Pulmonary artery endothelial cell (primary cell): Measurements from ENCODE around the gene PRRT3. TPM values are rescaled to one million over a fixed set of nuclear protein-coding genes. Genes with fewer than 3 reads are reported as not detected.
"Not testable (repeated sequence)": the region's sequence is repeated elsewhere in the genome, so short reads cannot be mapped to it uniquely, and the experiment has no call there.

Experiments
- DNase-seq: peaks from one replicate; pipeline ENCODE4 v3.0.0-alpha.2; 2011; ENCODE audit warnings: low read depth, low spot score
- total RNA-seq: library from RNA; depleted of rRNA; stranded (reverse); fragments of >200 nt; gene quantifications from 2 replicates; pipeline ENCODE4 v1.2.3, GENCODE V29; 2014

Gene PRRT3
- total RNA-seq, 1 donor from 2014 or later, result 1.1 TPM

DNA sequence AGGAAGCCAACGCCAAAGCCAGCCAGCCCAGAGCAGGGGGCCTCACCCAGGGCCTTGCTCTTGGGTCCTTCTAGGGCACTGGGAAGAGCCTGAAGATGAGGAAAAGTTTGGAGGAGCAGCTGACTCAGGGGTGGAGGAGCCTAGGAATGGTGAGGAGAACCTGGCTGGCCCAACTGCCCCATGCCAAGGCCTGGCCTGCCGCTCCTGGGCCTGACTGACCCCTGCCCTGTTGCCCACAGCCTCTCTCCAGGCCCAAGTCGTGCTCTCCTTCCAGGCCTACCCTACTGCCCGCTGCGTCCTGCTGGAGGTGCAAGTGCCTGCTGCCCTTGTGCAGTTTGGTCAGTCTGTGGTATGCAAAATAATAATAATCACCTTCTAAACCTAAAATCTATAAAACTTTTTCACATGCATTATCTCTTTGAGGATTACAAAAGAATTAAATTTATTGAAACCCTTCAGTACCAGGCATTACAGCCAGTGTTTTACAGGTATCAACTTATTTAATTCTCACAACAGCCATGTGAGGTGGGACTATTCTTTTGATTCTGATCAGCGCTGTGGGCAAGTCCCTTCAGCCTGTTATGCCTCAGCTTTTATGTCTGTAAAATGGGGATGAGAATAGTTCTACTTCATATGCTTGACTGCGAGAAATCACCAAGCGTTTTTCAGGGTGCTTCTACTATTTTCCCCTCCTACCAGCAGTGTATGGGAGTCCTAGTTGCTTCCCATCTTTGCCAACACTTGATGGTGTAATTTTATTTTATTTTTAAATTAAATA is 33.8 kb downstream of the PRRT3 start:
- no peak for DNase-seq

GRCh38 chr3:9917820-9918219 is 34.4 kb downstream of the PRRT3 start:
- no peak for DNase-seq

GRCh38 chr3:9916734-9917680 is 35.2 kb downstream of the PRRT3 start, which contains the start of gene IL17RC:
IL17RC (plus strand) TSS chr3:9917098; CDS start chr3:9917316, 218 bp downstream.
- no peak for DNase-seq

GRCh38 chr3:9916346-9916733 is 35.9 kb downstream of the PRRT3 start:
- no peak for DNase-seq

DNA sequence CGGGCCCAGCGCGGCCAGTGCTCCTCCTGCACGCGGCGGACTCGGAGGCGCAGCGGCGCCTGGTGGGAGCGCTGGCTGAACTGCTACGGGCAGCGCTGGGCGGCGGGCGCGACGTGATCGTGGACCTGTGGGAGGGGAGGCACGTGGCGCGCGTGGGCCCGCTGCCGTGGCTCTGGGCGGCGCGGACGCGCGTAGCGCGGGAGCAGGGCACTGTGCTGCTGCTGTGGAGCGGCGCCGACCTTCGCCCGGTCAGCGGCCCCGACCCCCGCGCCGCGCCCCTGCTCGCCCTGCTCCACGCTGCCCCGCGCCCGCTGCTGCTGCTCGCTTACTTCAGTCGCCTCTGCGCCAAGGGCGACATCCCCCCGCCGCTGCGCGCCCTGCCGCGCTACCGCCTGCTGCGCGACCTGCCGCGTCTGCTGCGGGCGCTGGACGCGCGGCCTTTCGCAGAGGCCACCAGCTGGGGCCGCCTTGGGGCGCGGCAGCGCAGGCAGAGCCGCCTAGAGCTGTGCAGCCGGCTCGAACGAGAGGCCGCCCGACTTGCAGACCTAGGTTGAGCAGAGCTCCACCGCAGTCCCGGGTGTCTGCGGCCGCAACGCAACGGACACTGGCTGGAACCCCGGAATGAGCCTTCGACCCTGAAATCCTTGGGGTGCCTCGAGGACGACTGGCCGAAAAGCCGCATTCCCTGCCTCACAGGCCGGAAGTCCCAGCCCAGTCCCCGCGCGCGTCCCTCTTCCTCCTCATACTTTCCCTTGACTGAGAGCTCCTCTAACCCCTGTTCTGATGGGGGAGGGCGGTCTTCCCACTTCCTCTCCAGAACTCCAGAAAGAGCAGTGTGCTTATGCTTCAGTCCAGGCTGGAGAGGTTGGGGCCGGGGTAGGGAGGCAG is 36.7 kb downstream of the PRRT3 start:
- no peak for DNase-seq

GRCh38 chr3:9914559-9915253 is 37.5 kb downstream of the PRRT3 start:
- no peak for DNase-seq

DNA sequence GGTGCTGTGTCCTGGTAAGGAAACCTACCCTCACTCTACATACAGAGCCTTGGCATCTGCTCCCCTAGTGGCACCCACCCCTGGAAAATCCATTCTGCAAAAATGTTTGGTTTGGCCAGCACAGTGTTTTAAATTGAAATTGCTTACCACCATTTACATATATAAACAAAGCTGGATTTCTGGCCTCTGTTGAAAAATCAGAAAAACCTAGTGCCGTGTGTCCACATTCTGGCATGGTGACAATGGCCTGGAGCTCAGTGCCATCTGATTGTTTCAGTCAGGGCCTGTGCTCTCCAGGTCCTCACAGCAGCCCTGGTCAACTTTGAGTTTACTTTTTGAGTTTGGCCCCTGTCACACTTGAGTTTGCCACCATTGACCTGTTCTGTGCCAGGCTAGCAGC is 38.2 kb downstream of the PRRT3 start:
- DNase-seq, result no peak

DNA sequence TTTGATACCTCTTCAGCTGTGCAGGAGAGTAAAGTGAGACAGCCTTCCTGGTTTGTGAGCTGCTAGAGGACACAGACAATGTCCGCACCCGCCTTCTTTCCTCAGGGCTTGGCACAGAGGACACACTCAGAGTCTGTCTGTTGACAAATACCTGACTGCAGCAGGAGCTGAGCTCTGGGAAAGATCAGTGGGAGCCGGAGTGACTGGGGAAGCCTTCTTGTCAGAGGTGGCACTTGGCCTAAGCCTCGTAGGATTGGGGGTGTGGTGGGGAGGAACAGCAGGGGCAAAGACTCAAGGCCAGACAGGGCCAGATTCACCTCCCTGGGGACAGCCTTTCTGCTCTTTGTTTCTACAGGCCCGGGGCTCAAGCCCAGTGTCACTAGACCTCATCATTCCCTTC is 38.6 kb downstream of the PRRT3 start:
- DNase-seq, result no peak

- no peak for DNase-seq
Measured at GRCh38 chr3:9912294-9912935, 39.8 kb downstream of the PRRT3 start.

DNA sequence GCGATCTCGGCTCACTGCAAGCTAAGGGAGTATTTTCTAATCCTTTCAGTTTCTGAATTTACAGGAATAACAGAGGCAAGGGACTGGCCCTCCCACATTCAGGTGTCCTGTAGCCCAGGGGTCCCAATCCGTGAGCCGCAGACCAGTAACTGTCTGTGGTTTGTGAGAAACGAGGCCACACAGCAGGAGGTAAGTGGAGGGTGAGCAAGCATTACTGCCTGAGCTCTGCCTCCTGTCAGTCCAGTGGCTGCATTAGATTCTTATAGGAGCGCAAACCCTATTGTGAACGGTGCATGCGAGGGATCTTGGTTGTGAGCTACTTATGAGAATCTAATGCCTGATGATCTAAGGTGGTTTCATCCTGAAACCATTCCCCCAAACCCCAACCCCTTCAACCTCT is 40.3 kb downstream of the PRRT3 start:
- DNase-seq, result no peak

DNA sequence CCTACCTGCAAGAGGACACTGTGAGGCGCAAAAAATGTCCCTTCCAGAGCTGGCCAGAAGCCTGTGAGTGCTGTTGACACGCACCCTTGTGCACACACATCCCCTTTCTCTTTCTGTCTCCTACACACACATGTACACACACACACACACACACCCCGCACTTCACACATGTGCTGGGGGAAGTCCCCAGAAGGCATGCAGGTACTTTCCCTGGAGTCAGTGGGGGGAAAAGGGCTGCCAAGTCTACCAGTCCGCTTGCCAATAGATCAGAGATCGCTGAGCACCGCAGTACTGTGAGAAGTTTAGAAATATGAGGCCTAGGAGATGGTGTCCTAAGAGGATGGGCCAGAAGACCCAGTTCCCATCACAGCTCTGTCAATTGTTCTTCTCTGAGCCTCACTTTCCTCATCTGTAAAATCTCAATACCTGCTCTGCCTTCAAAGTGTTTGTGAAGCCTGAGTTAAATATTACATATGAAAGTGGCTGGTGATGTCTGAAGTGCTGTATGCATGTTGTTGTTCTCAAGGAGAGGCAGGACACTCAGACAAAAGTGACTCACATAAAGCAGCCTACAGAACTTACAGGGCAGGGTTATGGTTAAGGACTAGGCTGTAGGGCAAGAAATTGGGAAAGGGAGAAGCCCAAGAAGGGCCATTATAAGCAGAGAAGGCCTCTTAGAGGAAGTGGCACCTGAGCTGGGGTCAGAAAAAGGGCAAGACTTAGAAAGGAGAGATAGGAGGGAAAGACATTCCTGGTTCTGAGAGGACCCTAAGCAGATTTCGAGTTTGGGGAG is 42.8 kb downstream of the PRRT3 start:
- no peak for DNase-seq

GRCh38 chr3:9908286-9908685 is 43.9 kb downstream of the PRRT3 start:
- DNase-seq, result no peak

DNA sequence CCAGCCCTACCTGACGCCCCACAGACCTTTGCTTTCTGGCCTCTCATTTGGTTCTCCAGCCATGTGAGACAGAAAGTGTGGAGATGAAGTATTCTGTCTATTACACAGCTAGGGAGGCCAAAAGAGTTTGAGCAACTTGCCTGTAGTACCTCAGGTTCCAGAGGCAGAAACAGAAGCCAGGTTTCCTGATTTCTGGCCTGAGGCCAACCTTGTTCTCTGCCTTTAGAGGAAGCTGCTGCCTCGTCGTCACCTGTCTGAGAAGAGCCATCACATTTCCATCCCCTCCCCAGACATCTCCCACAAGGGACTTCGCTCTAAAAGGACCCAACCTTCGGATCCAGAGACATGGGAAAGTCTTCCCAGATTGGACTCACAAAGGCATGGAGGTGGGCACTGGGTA is 45.7 kb downstream of the PRRT3 start:
- DNase-seq, result no peak

GRCh38 chr3:9903904-9904303 is 48.3 kb downstream of the PRRT3 start:
- no peak for DNase-seq

- DNase-seq, result no peak
Measured at GRCh38 chr3:9903238-9903624, 49.0 kb downstream of the PRRT3 start.

- no peak for DNase-seq
Measured at GRCh38 chr3:9902372-9903237, 49.6 kb downstream of the PRRT3 start, which contains the start of gene IL17RE. IL17RE (plus strand) TSS chr3:9902848; CDS start chr3:9902933, 85 bp downstream.

- no peak for DNase-seq
Measured at GRCh38 chr3:9901967-9902366, 50.2 kb downstream of the PRRT3 start.

DNA sequence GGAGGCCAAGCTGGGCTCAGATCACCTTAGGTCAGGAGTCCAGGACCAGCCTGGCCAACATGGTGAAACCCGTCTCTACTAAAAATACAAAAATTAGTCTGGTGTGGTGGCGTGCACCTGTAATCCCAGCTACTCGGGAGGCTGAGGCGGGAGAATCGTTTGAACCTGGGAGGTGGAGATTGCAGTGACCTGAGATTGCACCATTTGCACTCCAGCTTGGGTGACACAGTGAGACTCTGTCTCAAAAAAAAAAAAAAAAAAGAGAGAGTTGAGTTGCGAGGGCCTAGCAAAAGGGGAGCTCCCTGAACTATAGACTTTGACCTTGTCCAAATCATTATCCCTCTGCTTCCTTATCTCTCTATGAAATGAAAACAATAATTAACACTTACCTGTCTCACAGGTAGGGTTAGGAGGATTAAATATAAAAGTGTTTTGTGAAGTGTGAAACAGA is 51.2 kb downstream of the PRRT3 start:
- DNase-seq, result not testable (repeated sequence)
